ENCODE measurements around the gene GNAI2. TPM values are rescaled to one million over a fixed set of nuclear protein-coding genes. Genes with fewer than 3 reads are reported as not detected.

The GNAI2 gene
- total and polyA plus RNA-seq, 2 donors (not counting 3 experiments of a cell fraction or from before 2014, with no cell fraction given) = 767 to 1,875 TPM

- Histone ChIP-seq H2AFZ (ENCODE audit: low read depth, low read length) (no peak overlapping the region), H3K79me2 (ENCODE audit: control insufficient read depth, insufficient read depth, low read length) (no peaks in the 10 kb centered on the region), H3K4me2 (ENCODE audit: insufficient read depth, low read length) (no peak overlapping the region), H4K20me1 (replicated peaks; ENCODE audit: control insufficient read depth, extremely low read depth, insufficient read depth, low read length) (no peaks in the 10 kb centered on the region), H3K27me3 (ENCODE audit: control insufficient read depth in 2 of 2, insufficient read depth in 2 of 2, low read length in 2 of 2) (no peaks in the 10 kb centered on the region), H3K36me3 (ENCODE audit: control insufficient read depth in 2 of 2, extremely low read depth in 1 of 2, insufficient read depth in 2 of 2, low read length in 2 of 2) (no peaks in the 10 kb centered on the region), H3K27ac (ENCODE audit: insufficient read depth, low read depth, low read length) (no peak overlapping the region), H3K4me3 (replicated peaks in 1 of 3; ENCODE audit: insufficient read depth in 1 of 3, low read depth in 1 of 3, low read length in 3 of 3) (no peak overlapping the region), H3K4me1 (ENCODE audit: control insufficient read depth, extremely low read depth, insufficient read depth, low read length) (no peaks in the 10 kb centered on the region), H3K9ac (replicated peaks; ENCODE audit: extremely low read depth, insufficient read depth, low read length) (no peak overlapping the region), H3K9me1 (replicated peaks; ENCODE audit: control insufficient read depth, extremely low read depth, insufficient read depth, low read length) (no peaks in the 10 kb centered on the region), H3K9me3 (replicated peaks; ENCODE audit: control insufficient read depth, insufficient read depth, low read length) (no peaks in the 10 kb centered on the region)
- intact Hi-C loops (cut with micrococcal nuclease) (no loop called here), dilution Hi-C loops (cut with MboI; ENCODE audit: extremely low pct_ligation_motif_present, low sequenced_read_pairs) (no loop called here)
- FAIRE-seq (no peak), DNase-seq (ENCODE audit: low read depth, low spot score) (no peak)
- CTCF ChIA-PET = interaction anchor here (0.6 to 10.5 kb wide), 4 partner anchors 25 to 34 kb away, joined by 4 to 314 read pairs (median 30); partner anchors contain the start of gene GNAT1
- no peak for TF ChIP-seq MAX (IDR thresholded peaks at IDR 0.05; ENCODE audit: insufficient read depth, insufficient read length)
- no peak for TF ChIP-seq CTCF (IDR thresholded peaks at IDR 0.05; ENCODE audit: extremely low read depth in 1 of 2, insufficient read depth in 1 of 2, low read depth in 1 of 2, low read length in 2 of 2)
- no peak for TF ChIP-seq POLR2A (IDR thresholded peaks at IDR 0.05; ENCODE audit: low read depth, low read length)
- no peak for TF ChIP-seq MYC (IDR thresholded peaks at IDR 0.05; ENCODE audit: low read depth, low read length)
- no peak for TF ChIP-seq FOS (IDR thresholded peaks at IDR 0.05; ENCODE audit: borderline replicate concordance, insufficient read depth, low read length)
- TF ChIP-seq JUN (IDR thresholded peaks at IDR 0.05; ENCODE audit: borderline replicate concordance, insufficient read depth, insufficient read length, low read depth) = no peak
- no peak for TF ChIP-seq GATA2 (IDR thresholded peaks at IDR 0.05; ENCODE audit: insufficient read depth, insufficient read length, low read depth, low read length)
- TF ChIP-seq POLR2AphosphoS5 (IDR thresholded peaks at IDR 0.05; ENCODE audit: insufficient read depth, low read depth, low read length) = no peak
- no peak for TF ChIP-seq EZH2 (IDR thresholded peaks at IDR 0.05; ENCODE audit: borderline replicate concordance, low read depth, low read length, severe bottlenecking)
- BruUV-seq (replicated peaks) = no TSS peak
- POLR2A ChIA-PET = no interaction called here
These were observed 15.0 kb upstream of the GNAI2 start for GRCh38 chr3:50221051-50221410.

All from endothelial cell of umbilical vein (primary cell).